Endothelial cell of hepatic sinusoid (primary cell): ENCODE measurements around the gene CENATAC.
"Not testable (repeated sequence)": the region's sequence is repeated elsewhere in the genome, so short reads cannot be mapped to it uniquely, and the experiment has no call there.

Source experiments
- in situ Hi-C: cut with HindIII; loops from 2 replicates; pipeline ENCODE4 v1.10.0; 2017; ENCODE audit warnings: low sequenced_read_pairs

Gene CENATAC

DNA sequence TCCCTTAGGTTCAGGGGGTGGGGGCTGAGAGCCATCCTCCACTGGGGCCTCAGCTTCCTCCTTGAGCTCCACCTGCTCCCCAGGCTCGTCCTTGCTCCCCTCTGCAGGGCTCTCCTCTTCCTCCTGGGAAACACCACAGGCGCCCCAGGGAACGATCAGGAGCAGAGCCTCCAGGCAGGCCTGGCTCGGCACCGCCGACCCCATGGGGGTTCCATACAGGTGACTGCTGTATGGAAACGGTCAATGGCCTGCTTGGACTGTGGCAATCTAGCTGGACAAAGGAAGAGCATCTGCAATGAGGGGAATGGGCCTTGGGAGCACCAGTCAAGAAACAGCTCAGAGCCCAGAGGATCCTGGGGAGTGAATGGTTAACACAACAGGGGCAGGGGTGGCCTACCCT lies 51.1 kb downstream of the CENATAC start:
- in situ Hi-C loops: no loop called here

GRCh38 chr11:119051440-119052162 lies 53.7 kb downstream of the CENATAC start:
- in situ Hi-C loops: no loop called here

DNA sequence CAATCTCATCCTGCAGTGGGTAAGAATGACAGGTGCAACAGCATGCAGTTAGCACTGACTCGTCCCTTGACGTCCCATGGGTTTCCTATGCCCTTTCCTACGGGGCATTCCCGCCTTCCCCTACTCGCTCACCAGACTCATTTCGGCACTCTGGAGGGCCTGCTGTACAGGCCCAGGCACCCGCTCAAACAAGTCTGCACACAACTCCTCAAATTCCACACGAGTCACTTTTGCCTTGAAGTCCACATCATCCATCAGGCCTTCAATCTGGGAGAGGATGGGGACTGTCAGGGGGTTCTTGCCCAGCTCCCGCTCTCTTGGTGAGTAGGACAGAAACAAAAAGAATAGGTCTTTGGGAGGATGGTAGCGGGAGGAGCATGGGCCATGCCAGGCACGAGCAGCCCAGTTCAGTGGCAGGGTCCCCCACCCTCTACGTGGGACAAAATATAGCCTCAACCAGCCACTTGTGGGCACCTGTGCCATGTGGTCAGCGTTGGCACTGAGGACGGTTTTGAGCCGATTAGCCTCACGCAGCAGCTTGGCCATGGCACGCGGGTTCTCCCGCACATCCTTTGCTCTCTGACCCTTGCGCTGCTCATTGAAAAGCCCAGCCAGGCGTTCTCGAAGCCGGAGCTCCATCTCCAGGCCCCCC lies 54.4 kb downstream of the CENATAC start:
- in situ Hi-C loops: no loop called here

DNA sequence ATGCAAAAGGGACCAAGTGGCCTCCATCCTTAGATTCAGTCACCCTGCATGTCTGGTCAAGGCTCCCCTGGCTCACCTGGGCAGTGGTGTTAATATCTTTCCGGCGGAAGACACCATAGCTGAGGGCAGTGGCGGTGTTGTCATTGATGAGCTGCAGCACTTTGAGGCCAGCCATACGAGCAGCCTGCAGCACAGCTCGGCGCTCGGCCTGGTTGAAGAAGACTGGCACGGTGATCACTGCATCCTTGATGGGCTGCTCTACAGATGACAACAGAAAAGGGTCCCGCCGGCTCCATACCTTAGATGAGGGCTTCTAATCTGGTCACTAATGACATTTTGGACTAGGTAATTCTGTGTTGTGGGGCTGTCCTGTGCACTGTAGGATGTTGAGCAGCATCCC lies 56.5 kb downstream of the CENATAC start:
- in situ Hi-C loops: no loop called here

DNA sequence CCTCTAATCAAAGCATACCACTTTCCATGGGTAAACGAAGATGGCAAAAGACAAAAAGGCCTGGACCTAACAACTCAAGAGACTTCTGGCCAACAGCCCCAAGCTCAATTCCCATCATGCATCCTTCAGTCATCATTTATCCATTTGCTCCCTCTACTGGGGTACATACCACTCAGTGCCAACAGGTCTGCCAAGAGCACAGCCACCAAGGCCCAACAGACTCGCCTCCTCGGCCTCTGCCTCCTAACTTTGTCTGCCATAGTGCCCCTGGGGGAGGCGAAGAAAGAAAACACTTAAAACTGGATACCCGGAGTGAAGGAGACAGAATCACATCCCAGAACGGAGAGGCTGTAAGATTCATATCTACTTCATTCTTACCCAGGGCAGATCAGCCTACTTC lies 58.0 kb downstream of the CENATAC start:
- in situ Hi-C loops: no loop called here

DNA sequence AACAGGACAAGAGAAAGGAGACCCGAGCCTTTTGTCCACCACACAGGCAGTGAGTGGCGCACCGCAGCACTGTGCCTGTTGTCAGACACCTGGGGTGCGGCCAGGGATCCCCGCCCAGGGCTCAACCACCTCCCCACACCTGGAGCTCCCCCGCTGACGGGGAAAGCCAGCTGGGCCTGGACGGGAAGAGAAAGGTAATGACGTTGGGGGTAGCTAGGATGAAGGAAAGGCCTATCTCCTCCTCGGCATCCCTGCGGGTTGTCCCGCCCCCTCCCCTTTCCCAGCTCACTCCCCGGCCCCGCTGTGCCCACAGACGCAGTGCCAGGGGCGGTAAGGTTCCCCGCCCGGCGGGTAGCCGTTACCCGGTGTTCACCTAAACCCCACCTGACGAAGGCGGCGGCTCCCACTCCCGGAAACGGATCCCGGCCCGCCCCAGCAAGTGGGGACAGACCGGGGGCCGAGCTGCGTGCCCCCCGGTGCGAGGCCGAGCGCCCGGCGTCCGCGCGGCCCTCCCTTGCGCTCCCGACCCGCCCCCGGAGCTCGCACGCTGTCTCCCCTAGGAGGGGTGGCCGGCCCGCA lies 58.6 kb downstream of the CENATAC start:
- in situ Hi-C loops: no loop called here

DNA sequence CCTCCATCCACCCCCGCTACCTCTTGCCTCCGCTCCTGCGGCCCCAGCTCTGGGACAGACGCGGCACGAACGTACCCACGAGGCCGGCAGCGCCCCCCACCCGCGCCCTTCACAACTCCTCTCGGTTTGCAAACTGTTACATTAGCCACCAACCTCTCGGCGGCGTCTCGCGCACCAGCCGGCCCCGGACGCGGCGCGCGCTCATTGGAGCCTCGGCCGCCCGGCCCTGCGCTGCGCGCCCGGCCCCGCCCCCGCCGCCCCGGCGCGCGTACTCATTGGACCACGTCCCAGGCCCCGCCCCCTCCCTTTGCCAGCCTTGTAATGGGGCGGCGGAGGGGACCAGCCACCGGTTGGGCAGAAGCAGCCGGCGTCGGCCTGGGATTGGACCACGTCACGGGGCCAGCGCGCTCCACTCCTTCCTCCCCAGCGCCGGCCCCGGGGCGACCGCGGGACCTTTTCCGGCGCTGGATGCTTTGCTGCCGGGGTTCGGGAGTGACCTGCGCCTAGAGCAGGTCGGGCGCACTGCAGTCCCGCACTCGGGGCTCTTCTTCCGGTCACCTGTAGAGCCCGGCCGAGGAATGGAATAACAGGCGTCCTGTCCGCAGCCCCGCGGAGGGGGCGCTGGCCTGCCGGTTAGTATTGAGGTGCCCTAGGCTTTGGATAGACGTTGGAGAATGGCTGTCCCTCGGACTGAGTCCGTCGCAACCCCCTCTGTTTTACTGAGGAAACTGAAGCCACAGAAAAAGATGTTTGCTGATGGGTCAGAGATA lies 59.2 kb downstream of the CENATAC start, which contains the start of gene HYOU1:
TSS of gene HYOU1 (minus strand) at position 206 of the 770 bp plus-strand sequence. CDS start 1,045 bp downstream, outside the sequence.
- in situ Hi-C loops: no loop called here

- in situ Hi-C loops: not testable (repeated sequence)
These were observed 61.2 kb downstream of the CENATAC start for GRCh38 chr11:119059128-119059527.

DNA sequence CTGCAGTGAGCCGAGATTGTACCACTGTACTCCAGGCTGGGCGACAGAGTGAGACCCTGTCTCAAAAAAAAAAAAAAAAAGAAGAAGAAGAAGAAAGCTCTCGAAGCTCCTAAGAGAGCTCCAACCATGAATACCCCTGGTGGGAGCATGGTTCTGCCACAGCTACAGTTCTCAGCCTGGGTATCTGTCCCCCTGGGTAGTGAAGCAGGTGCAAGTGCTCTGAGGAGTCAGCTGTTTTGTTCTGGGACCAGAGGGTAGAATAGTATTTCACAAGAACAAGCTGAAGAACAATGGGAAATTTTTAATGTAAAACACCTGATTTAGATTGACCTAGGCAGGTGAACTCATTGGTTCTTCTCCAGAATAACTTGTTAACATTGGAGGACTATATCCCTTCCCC lies 63.3 kb downstream of the CENATAC start:
- in situ Hi-C loops: no loop called here

DNA sequence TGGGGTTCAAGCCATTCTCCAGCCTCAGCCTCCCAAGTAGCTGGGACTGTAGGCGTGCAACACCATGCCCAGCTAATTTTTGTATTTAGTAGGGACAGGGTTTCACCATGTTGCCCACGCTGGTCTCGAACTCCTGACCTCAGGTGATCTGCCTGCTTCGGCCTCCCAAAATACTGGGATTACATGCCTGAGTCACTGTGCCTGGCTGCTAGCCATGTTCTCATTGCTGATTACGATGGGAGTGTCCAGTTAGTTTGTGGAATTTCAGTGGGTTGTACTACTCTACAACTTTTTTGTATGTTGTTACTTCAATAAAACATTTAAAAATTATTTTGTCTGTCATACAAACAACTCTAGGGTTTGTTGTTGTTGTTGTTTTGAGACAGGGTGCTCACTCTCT lies 64.8 kb downstream of the CENATAC start:
- in situ Hi-C loops: no loop called here

GRCh38 chr11:119065369-119065768 lies 67.4 kb downstream of the CENATAC start:
- in situ Hi-C loops: no loop called here
